ENCODE measurements around the gene SH3RF3. TPM values are rescaled to one million over a fixed set of nuclear protein-coding genes. Genes with fewer than 3 reads are reported as not detected.

The SH3RF3 gene
- total RNA-seq, 1 donor from 2014 or later: under 0.01 TPM

- Histone ChIP-seq H3K27me3 (ENCODE audit: control insufficient read depth, insufficient read depth, low read length) (peaks cover 5% of the 10 kb centered on the region), H3K36me3 (ENCODE audit: control insufficient read depth, insufficient read depth, low read length) (no peaks in the 10 kb centered on the region), H3K4me3 (ENCODE audit: low read depth, low read length) (no peak overlapping the region)
- no peak for FAIRE-seq
- no peak for DNase-seq (ENCODE audit: low read depth)
- no peak for TF ChIP-seq CTCF (IDR thresholded peaks at IDR 0.05; ENCODE audit: insufficient read depth, low read length, severe bottlenecking)
Observed at GRCh38 chr2:109243526-109244303, 114.7 kb downstream of the SH3RF3 start.

- DNase-seq (ENCODE audit: low read depth): no peak
- no peak for FAIRE-seq
- TF ChIP-seq CTCF (IDR thresholded peaks at IDR 0.05; ENCODE audit: insufficient read depth, low read length, severe bottlenecking): no peak
- Histone ChIP-seq H3K36me3 (ENCODE audit: control insufficient read depth, insufficient read depth, low read length) (no peaks in the 10 kb centered on the region), H3K4me3 (ENCODE audit: low read depth, low read length) (no peak overlapping the region), H3K27me3 (ENCODE audit: control insufficient read depth, insufficient read depth, low read length) (peaks cover 5% of the 10 kb centered on the region)
Observed at GRCh38 chr2:109244304-109244582, 115.2 kb downstream of the SH3RF3 start.

- Histone ChIP-seq H3K4me3 (ENCODE audit: low read depth, low read length) (no peak overlapping the region), H3K27me3 (ENCODE audit: control insufficient read depth, insufficient read depth, low read length) (peaks cover 5% of the 10 kb centered on the region), H3K36me3 (ENCODE audit: control insufficient read depth, insufficient read depth, low read length) (no peaks in the 10 kb centered on the region)
- DNase-seq (ENCODE audit: low read depth) (no peak), FAIRE-seq (peak; percentile 32)
- TF ChIP-seq CTCF (IDR thresholded peaks at IDR 0.05; ENCODE audit: insufficient read depth, low read length, severe bottlenecking): no peak
Observed at GRCh38 chr2:109244750-109245382, 115.9 kb downstream of the SH3RF3 start.

- no peaks in the 10 kb centered on the region for H3K36me3 ChIP-seq (ENCODE audit: control insufficient read depth, insufficient read depth, low read length)
- no peak overlapping the region for H3K4me3 ChIP-seq (ENCODE audit: low read depth, low read length)
- no peak for DNase-seq (ENCODE audit: low read depth)
- FAIRE-seq: no peak
- no peak for TF ChIP-seq CTCF (IDR thresholded peaks at IDR 0.05; ENCODE audit: insufficient read depth, low read length, severe bottlenecking)
- peaks cover 5% of the 10 kb centered on the region for H3K27me3 ChIP-seq (ENCODE audit: control insufficient read depth, insufficient read depth, low read length)
Observed at GRCh38 chr2:109246176-109246575, 117.2 kb downstream of the SH3RF3 start.

- no peak for DNase-seq (ENCODE audit: low read depth)
Observed at GRCh38 chr2:109246616-109247015, 117.6 kb downstream of the SH3RF3 start.

More at GRCh38 chr2:109246616-109247015, 117.6 kb downstream of the SH3RF3 start:
- TF ChIP-seq CTCF (IDR thresholded peaks at IDR 0.05; ENCODE audit: insufficient read depth, low read length, severe bottlenecking): no peak
- FAIRE-seq: no peak
- H3K4me3 ChIP-seq (ENCODE audit: low read depth, low read length): no peak overlapping the region
- no peaks in the 10 kb centered on the region for H3K36me3 ChIP-seq (ENCODE audit: control insufficient read depth, insufficient read depth, low read length)
- peaks cover 5% of the 10 kb centered on the region for H3K27me3 ChIP-seq (ENCODE audit: control insufficient read depth, insufficient read depth, low read length)

Data from bronchial epithelial cell (primary cell).